Measurements from ENCODE around the gene GAS7. TPM values are rescaled to one million over a fixed set of nuclear protein-coding genes. Genes with fewer than 3 reads are reported as not detected.
A peak's percentile ranks its signal among the peaks of the same experiment; 100 is the strongest.

Gene GAS7
- total and polyA plus RNA-seq, 7 donors = 6.5 to 67.6 (median 35.1) TPM

DNA sequence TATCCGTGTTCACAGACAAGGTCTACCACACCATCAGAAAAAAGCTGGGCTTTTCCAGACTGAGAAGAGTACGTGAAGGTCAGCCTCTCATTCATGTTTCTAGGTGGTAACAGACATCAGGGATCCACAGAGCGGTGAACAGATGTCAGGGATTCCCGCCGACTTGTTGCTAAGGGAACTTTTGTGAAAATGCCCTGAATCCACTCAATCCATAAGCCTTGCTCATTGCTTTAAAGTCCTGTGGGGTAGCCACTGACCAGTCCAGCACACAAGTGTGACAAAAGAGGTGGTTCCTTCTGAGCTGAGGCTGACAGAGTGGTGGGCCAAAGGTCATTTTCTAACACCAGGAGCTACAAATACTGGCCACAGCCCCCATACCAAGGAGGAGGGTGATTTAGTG is 5.9 kb downstream of the GAS7 start:
- Histone ChIP-seq H3K27me3 (peaks cover 0 to 3% (median 0%) of the 10 kb centered on the region in 3 donors), H3K4me1 (peaks cover 0 to 5% (median under 1%) of the 10 kb centered on the region in 4 donors), H3K27ac (peak overlapping the region in 2 of 4 donors; percentile 2 to 27), H3K9me3 (peaks cover 0 to 12% (median 10%) of the 10 kb centered on the region in 4 donors), H3K4me3 (no peak overlapping the region), H3K36me3 (no peaks in the 10 kb centered on the region)
- TF ChIP-seq POLR2AphosphoS5 (IDR thresholded peaks at IDR 0.05) (no peak), POLR2A (IDR thresholded peaks at IDR 0.05) (no peak), EP300 (IDR thresholded peaks at IDR 0.05) (no peak)
- TF ChIP-seq, protein P1, sequence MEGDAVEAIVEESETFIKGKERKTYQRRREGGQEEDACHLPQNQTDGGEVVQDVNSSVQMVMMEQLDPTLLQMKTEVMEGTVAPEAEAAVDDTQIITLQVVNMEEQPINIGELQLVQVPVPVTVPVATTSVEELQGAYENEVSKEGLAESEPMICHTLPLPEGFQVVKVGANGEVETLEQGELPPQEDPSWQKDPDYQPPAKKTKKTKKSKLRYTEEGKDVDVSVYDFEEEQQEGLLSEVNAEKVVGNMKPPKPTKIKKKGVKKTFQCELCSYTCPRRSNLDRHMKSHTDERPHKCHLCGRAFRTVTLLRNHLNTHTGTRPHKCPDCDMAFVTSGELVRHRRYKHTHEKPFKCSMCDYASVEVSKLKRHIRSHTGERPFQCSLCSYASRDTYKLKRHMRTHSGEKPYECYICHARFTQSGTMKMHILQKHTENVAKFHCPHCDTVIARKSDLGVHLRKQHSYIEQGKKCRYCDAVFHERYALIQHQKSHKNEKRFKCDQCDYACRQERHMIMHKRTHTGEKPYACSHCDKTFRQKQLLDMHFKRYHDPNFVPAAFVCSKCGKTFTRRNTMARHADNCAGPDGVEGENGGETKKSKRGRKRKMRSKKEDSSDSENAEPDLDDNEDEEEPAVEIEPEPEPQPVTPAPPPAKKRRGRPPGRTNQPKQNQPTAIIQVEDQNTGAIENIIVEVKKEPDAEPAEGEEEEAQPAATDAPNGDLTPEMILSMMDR (IDR thresholded peaks at IDR 0.05) = no peak
- no peak for DNase-seq
- WGBS, 2 donors = 90 to 93% methylated on average over 5 of the region's 5 CpGs
- intact Hi-C loops (cut with DNase I) = no loop called here

DNA sequence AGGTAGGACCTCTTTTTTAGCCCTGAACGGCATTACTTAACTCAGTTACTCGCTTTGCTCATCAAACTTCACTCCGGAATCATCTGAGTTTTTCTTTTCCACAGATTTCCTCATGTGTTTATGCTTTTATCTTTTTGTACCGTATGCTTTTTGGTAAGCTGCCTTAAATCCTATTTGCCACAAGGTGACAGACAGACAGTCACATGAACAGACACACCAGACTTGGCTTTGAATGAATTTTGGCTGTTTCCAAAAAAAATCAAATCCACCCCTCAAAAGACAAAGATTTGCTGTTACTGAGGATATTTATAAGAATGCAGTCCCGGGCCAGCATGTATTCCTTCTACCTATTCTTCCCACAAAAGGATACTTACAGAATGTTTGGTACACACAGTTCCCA is 10.9 kb downstream of the GAS7 start:
- Histone ChIP-seq H3K9me3 (no peaks in the 10 kb centered on the region), H3K4me3 (no peak overlapping the region), H3K4me1 (no peaks in the 10 kb centered on the region), H3K27me3 (no peaks in the 10 kb centered on the region), H3K27ac (no peak overlapping the region), H3K36me3 (no peaks in the 10 kb centered on the region)
- no peak for TF ChIP-seq POLR2AphosphoS5 (IDR thresholded peaks at IDR 0.05)
- TF ChIP-seq EP300 (IDR thresholded peaks at IDR 0.05) = no peak
- no peak for TF ChIP-seq POLR2A (IDR thresholded peaks at IDR 0.05)
- TF ChIP-seq, protein P1 (IDR thresholded peaks at IDR 0.05) = no peak
- DNase-seq = no peak
- 63 to 88% methylated on average over 5 of the region's 5 CpGs for WGBS, 2 donors
- intact Hi-C loops (cut with DNase I) = no loop called here

DNA sequence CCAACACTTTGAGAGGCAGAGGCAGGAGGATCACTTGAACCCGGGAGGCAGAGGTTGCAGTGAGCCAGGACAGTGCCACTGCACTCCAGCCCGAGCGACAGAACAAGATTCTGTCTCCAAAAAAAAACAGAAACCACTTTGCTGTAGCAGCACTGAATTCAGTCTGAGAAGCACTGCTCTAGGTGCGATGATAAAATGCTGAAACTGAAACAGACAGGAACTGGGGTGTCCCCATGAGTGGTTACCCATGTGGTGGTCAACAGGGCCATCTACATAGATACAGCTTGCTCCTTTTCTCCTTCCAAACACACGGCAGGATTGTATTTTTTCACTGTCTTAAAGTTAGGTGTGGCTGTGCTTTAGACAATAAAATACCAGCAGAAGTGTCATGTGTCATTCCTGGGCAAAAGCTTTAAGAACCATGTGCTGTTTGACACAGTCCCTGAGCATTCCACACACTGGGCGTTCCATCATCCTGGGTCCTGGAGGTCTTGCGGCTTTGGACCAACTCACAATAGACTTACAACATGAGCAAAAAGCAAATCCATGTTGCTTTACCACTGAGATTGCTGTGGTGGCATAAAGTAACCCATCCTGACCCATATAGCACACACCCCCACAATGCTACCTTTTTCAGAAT is 11.5 kb downstream of the GAS7 start:
- Histone ChIP-seq H3K4me3 (no peak overlapping the region), H3K27me3 (no peaks in the 10 kb centered on the region), H3K36me3 (no peaks in the 10 kb centered on the region), H3K9me3 (no peaks in the 10 kb centered on the region), H3K27ac (no peak overlapping the region), H3K4me1 (no peaks in the 10 kb centered on the region)
- TF ChIP-seq POLR2A (IDR thresholded peaks at IDR 0.05) (no peak), EP300 (IDR thresholded peaks at IDR 0.05) (no peak), POLR2AphosphoS5 (IDR thresholded peaks at IDR 0.05) (no peak)
- TF ChIP-seq, protein P1 (IDR thresholded peaks at IDR 0.05) = no peak
- intact Hi-C loops (cut with DNase I) = no loop called here
- WGBS, 2 donors = 55 to 76% methylated on average over 7 of the region's 7 CpGs
- DNase-seq = no peak

DNA sequence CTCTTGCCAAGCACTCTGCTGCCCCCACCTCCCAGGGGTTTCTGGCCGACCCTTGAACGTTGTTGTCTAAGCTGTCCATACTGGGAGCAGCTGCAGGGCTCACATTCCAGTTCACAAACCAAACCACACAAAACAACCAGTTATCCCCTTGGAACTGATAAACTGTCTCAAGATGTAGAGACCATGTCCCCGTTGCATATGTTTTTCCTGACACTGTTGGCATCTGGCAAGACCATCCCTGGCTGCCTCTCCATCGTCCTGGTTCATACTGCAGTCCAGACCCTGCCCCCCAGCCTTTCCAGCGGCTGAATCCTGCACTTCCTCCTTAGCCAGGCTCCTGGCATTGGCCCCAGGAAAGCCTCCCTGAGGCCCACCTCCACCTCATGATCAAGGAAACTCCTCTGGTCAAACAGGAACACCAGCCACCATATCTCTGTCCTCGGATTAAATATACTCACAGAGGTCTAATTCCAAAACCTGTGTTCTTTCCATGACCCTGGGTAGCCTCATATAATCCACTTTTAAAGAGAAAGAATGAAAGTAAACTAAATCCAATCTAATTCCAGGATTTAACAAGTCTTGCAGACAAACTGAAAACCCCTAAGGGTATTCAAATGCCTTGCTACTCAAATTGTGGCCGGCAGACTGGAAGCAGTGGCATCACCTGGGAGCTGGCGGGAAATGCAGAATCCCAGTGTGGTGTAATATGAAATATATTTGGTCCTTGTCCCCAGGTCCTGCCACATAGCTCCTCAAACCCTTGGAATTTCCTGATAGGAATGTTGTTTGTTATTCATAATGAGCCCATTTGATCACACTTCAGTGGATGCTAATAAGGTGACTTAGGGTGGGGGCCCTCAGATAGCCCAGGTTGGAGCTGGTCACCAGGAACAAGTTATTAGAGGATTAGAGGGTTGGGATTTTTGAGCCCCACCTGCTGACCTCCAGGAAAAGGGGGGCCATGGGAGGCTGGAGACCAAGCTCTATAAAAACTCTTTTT is 14.2 kb downstream of the GAS7 start:
- DNase-seq = no peak
- WGBS, 2 donors = 62 to 77% methylated on average over 8 of the region's 8 CpGs
- TF ChIP-seq POLR2AphosphoS5 (IDR thresholded peaks at IDR 0.05) (no peak), EP300 (IDR thresholded peaks at IDR 0.05) (no peak), POLR2A (IDR thresholded peaks at IDR 0.05) (no peak)
- TF ChIP-seq, protein P1 (IDR thresholded peaks at IDR 0.05) = no peak
- intact Hi-C loops (cut with DNase I) = no loop called here
- no peak overlapping the region for H3K4me3 ChIP-seq
- no peaks in the 10 kb centered on the region for H3K9me3 ChIP-seq
- no peaks in the 10 kb centered on the region for H3K4me1 ChIP-seq
- H3K27me3 ChIP-seq = no peaks in the 10 kb centered on the region
- no peaks in the 10 kb centered on the region for H3K36me3 ChIP-seq
- H3K27ac ChIP-seq = no peak overlapping the region
